HepG2 (cell line): ENCODE data around the gene STX1B. TPM values are rescaled to one million over a fixed set of nuclear protein-coding genes. Genes with fewer than 3 reads are reported as not detected.

Experiments
- ATAC-seq: fragments of 200-7000 bp; cut with Tn5 transposase; 3 replicates; pipeline ENCODE4 v1.9.1; 2020; ENCODE audit warnings: mild to moderate bottlenecking, moderate library complexity
- BruUV-seq: library from RNA; stranded (reverse); fragments of 400-500 nt; replicated peaks from 2 replicates; lab custom pipeline; 2021; lab: Mats Ljungman, UMichigan
- CTCF ChIA-PET: fragments of 300-600 bp; formaldehyde crosslinking; extraction: SDS; loops from one replicate; lab custom pipeline; 2021; ENCODE audit warnings: low total read pairs, inconsistent platforms, low intra/inter-chr PET ratio; lab: Yijun Ruan, JAX
- POLR2A ChIA-PET: fragments of 350-600 bp; sonication (Branson Sonifier 250); formaldehyde crosslinking; loops from one replicate; lab custom pipeline; 2020; ENCODE audit warnings: antibody characterized with exemption, inconsistent platforms; lab: Yijun Ruan, JAX
- DNase-seq: peaks from one replicate; pipeline ENCODE4 v3.0.0-alpha.2; 2015; ENCODE audit warnings: low spot score
- FAIRE-seq: peaks from 3 replicates; lab custom pipeline; 2011; peaks lifted over from hg19 to GRCh38; lab: Jason Lieb, UNC
- H2AFZ ChIP-seq: one replicate; pipeline ENCODE4 v1.6.1; 2011; ENCODE audit warnings: low read length, inconsistent platforms
- H3K27ac ChIP-seq: fragments of 300-600 bp; 3 replicates; pipeline ENCODE4 v1.8.0; 2011; ENCODE audit warnings: mixed run types, mild to moderate bottlenecking, mixed read lengths, low read length, inconsistent platforms; ENCODE audit not compliant: insufficient read depth; ENCODE audit errors: extremely low read length
- H3K27me3 ChIP-seq, 2 experiments: fragments of 200-600 bp in 1 of 2; 2 replicates in 1 of 2; 3 replicates in 1 of 2; pipeline versions ENCODE4 v1.6.0 to v1.8.0; 2011; ENCODE audit warnings: low read length in 2 of 2, mild to moderate bottlenecking in 2 of 2, moderate library complexity in 2 of 2, inconsistent platforms in 1 of 2; ENCODE audit not compliant: insufficient read depth in 2 of 2, control insufficient read depth in 1 of 2
- H3K36me3 ChIP-seq, 2 experiments: fragments of 200-600 bp in 1 of 2; replicated peaks in 1 of 2; 2 replicates in 1 of 2; 3 replicates in 1 of 2; pipeline versions ENCODE4 v1.5.1 to v1.8.0; 2011; ENCODE audit warnings: low read length in 2 of 2, inconsistent platforms in 1 of 2; ENCODE audit not compliant: insufficient read depth in 2 of 2, control insufficient read depth in 1 of 2
- H3K4me1 ChIP-seq: 2 replicates; pipeline ENCODE4 v1.5.1; 2012; ENCODE audit warnings: low read length, inconsistent platforms; ENCODE audit not compliant: insufficient read depth
- H3K4me2 ChIP-seq: 2 replicates; pipeline ENCODE4 v1.6.0; 2011; ENCODE audit warnings: low read depth, low read length, inconsistent platforms
- H3K4me3 ChIP-seq, 3 experiments: fragments of 200-600 bp in 1 of 3; sonication (generic), shearing (Covaris generic) in 1 of 3; replicated peaks in 1 of 3; 2 replicates each; pipeline ENCODE4 v1.5.1; 2011 to 2016; ENCODE audit warnings: low read length in 3 of 3, inconsistent platforms in 2 of 3, low read depth in 2 of 3, mild to moderate bottlenecking in 2 of 3, control low read depth in 1 of 3, mixed read lengths in 1 of 3; ENCODE audit not compliant: insufficient read depth in 1 of 3
- H3K79me2 ChIP-seq: one replicate; pipeline ENCODE4 v1.6.1; 2011; ENCODE audit warnings: low read length, inconsistent platforms; ENCODE audit not compliant: insufficient read depth
- H3K9ac ChIP-seq: 2 replicates; pipeline ENCODE4 v1.6.0; 2011; ENCODE audit warnings: mild to moderate bottlenecking, low read depth, low read length, inconsistent platforms; ENCODE audit not compliant: insufficient read depth
- H3K9me3 ChIP-seq: 2 replicates; pipeline ENCODE4 v1.5.1; 2012; ENCODE audit warnings: mild to moderate bottlenecking, low read length
- H4K20me1 ChIP-seq: 2 replicates; pipeline ENCODE4 v1.6.0; 2011; ENCODE audit warnings: inconsistent platforms, mild to moderate bottlenecking, low read length, moderate library complexity; ENCODE audit not compliant: insufficient read depth
- AGO1 ChIP-seq: fragments of 200-400 bp; formaldehyde crosslinking; IDR thresholded peaks from 2 replicates; pipeline ENCODE4 v1.6.1; 2017; ENCODE audit warnings: mild to moderate bottlenecking, low read depth, low read length, moderate library complexity; ENCODE audit not compliant: poor library complexity, severe bottlenecking
- FOSL2 ChIP-seq: sonication (generic); formaldehyde crosslinking; IDR thresholded peaks from 2 replicates; pipeline ENCODE4 v1.4.0; 2020; ENCODE audit warnings: missing genetic modification reagents
- GABPB1 ChIP-seq: IDR thresholded peaks from 2 replicates; pipeline ENCODE4 v1.6.1; 2016; ENCODE audit warnings: mild to moderate bottlenecking, missing genetic modification reagents, moderate library complexity, missing compliant biosample characterization
- HCFC1 ChIP-seq: fragments of 150-350 bp; IDR thresholded peaks from 2 replicates; pipeline ENCODE4 v1.6.1; 2014; ENCODE audit warnings: low read depth, low read length
- KAT7 ChIP-seq: IDR thresholded peaks from 2 replicates; pipeline ENCODE4 v1.6.1; 2018; ENCODE audit warnings: borderline replicate concordance, missing compliant biosample characterization
- KDM6A ChIP-seq: IDR thresholded peaks from 2 replicates; pipeline ENCODE4 v1.6.1; 2016; ENCODE audit warnings: low read depth
- KLF15 ChIP-seq: sonication (generic); formaldehyde crosslinking; IDR thresholded peaks from 2 replicates; pipeline ENCODE4 v1.8.1; 2023; ENCODE audit warnings: borderline replicate concordance, mild to moderate bottlenecking, inconsistent platforms, missing genetic modification reagents, mixed read lengths
- MED1 ChIP-seq: sonication (generic); formaldehyde crosslinking; IDR thresholded peaks from 2 replicates; pipeline ENCODE4 v1.4.0; 2020; ENCODE audit warnings: missing genetic modification reagents
- MTA1 ChIP-seq: sonication (generic); formaldehyde crosslinking; IDR thresholded peaks from 2 replicates; pipeline ENCODE4 v1.4.0; 2020; ENCODE audit warnings: missing genetic modification reagents, mild to moderate bottlenecking, borderline replicate concordance
- NCOR1 ChIP-seq: fragments of 200-600 bp; sonication (generic); IDR thresholded peaks from 2 replicates; pipeline ENCODE4 v1.7.0; 2017; ENCODE audit warnings: antibody characterized with exemption, low read length, borderline replicate concordance
- NFATC3 ChIP-seq: sonication (generic); formaldehyde crosslinking; IDR thresholded peaks from 2 replicates; pipeline ENCODE4 v1.5.1; 2020; ENCODE audit warnings: mild to moderate bottlenecking, missing genetic modification reagents
- SP2 ChIP-seq: sonication (generic); formaldehyde crosslinking; IDR thresholded peaks from 2 replicates; pipeline ENCODE4 v1.5.1; 2020; ENCODE audit warnings: mild to moderate bottlenecking, missing genetic modification reagents
- THAP8 ChIP-seq: sonication (generic); formaldehyde crosslinking; IDR thresholded peaks from 2 replicates; pipeline ENCODE4 v1.5.1; 2020; ENCODE audit warnings: missing genetic modification reagents, mild to moderate bottlenecking, borderline replicate concordance
- TOE1 ChIP-seq: sonication (generic); formaldehyde crosslinking; IDR thresholded peaks from 2 replicates; pipeline ENCODE4 v1.4.0; 2020; ENCODE audit warnings: mild to moderate bottlenecking, missing genetic modification reagents
- USF2 ChIP-seq, 2 experiments: sonication (generic) in 1 of 2; formaldehyde crosslinking in 1 of 2; IDR thresholded peaks; 2 replicates each; pipeline versions ENCODE4 v1.5.1 to v1.6.1; 2011 to 2020; ENCODE audit warnings: borderline replicate concordance in 1 of 2, low read depth in 1 of 2, low read length in 1 of 2, mild to moderate bottlenecking in 1 of 2, missing genetic modification reagents in 1 of 2, moderate library complexity in 1 of 2
- ZBTB7A ChIP-seq: sonication (generic); formaldehyde crosslinking; IDR thresholded peaks from 2 replicates; pipeline ENCODE4 v1.8.0; 2022; ENCODE audit warnings: mild to moderate bottlenecking, missing genetic modification reagents
- ZNF292 ChIP-seq: sonication (generic); formaldehyde crosslinking; IDR thresholded peaks from 2 replicates; pipeline ENCODE4 v1.8.1; 2022; ENCODE audit warnings: mild to moderate bottlenecking, low read depth, missing genetic modification reagents, borderline replicate concordance
- ZNF343 ChIP-seq: sonication (generic); formaldehyde crosslinking; IDR thresholded peaks from 2 replicates; pipeline ENCODE4 v1.4.0; 2020; ENCODE audit warnings: mild to moderate bottlenecking, missing genetic modification reagents
- ZNF432 ChIP-seq: sonication (generic); formaldehyde crosslinking; IDR thresholded peaks from 2 replicates; pipeline ENCODE4 v1.5.0; 2020; ENCODE audit warnings: missing genetic modification reagents, mild to moderate bottlenecking, borderline replicate concordance
- ZNF615 ChIP-seq: sonication (generic); formaldehyde crosslinking; IDR thresholded peaks from 2 replicates; pipeline ENCODE4 v1.5.0; 2020; ENCODE audit warnings: mild to moderate bottlenecking, missing genetic modification reagents, borderline replicate concordance
- ZNF777 ChIP-seq: sonication (generic); formaldehyde crosslinking; IDR thresholded peaks from 2 replicates; pipeline ENCODE4 v1.4.0; 2020; ENCODE audit warnings: missing genetic modification reagents
- ZNF784 ChIP-seq: sonication (generic); formaldehyde crosslinking; IDR thresholded peaks from 2 replicates; pipeline ENCODE4 v1.5.1; 2020; ENCODE audit warnings: missing genetic modification reagents, mild to moderate bottlenecking, borderline replicate concordance
- WGBS: methylation state at CpG from one replicate; pipeline ENCODE4 v1.1.6; 2017; ENCODE audit warnings: low lambda C conversion rate; 5-methylcytosine and 5-hydroxymethylcytosine counted together
- in situ Hi-C: cut with HindIII; loops from 2 replicates; pipeline ENCODE4 v1.10.0; 2017; ENCODE audit warnings: low pct_unique_long_range_greater_than_20kb; ENCODE audit not compliant: extremely low pct_ligation_motif_present
- intact Hi-C: fragments of 100-400 bp; cut with micrococcal nuclease; formaldehyde crosslinking; loops from one replicate; pipeline ENCODE4 v1.10.0; 2022; ENCODE audit not compliant: unreplicated experiment
- polyA plus RNA-seq, 8 experiments: library from polyadenylated mRNA; depleted of rRNA in 3 of 8; stranded (reverse) in 7 of 8; unstranded in 1 of 8; fragments of >200 nt; fragmentation: Illumina TruSeq in 4 of 8; extraction: Trizol in 4 of 8; gene quantifications; 2 replicates each; pipeline versions ENCODE4 v1.2.1 to v1.2.3, GENCODE V29; 2011 to 2016; ENCODE audit warnings: low read depth in 4 of 8, missing spikeins in 1 of 8, mixed read lengths in 1 of 8; ENCODE audit not compliant: insufficient read depth in 1 of 8
- total RNA-seq, 5 experiments: library from RNA; depleted of rRNA; stranded (reverse); fragments of >200 nt; fragmentation: Illumina TruSeq; extraction: Trizol; gene quantifications; 2 replicates each; pipeline ENCODE4 v1.2.3, GENCODE V29; 2016; ENCODE audit warnings: low read depth in 1 of 5

The STX1B gene
- total and polyA plus RNA-seq, 2 of the 13 experiments (the other 11 are each of a cell fraction or from before 2014, with no cell fraction given) = 2.1 to 3.0 TPM

- H3K9me3 ChIP-seq = no peaks in the 10 kb centered on the region
- peaks cover 5% of the 10 kb centered on the region; the same call in 1 of the 2 replicates for H4K20me1 ChIP-seq
- FAIRE-seq (peak; percentile 72), ATAC-seq (no peak; the same call in 2 of the 3 replicates), DNase-seq (peak; percentile 69)
- ChIA-PET POLR2A (interaction anchor here (0.6 to 3.1 kb wide), 13 partner anchors 12 to 207 kb away, joined by 3 to 20 read pairs (median 5); partner anchors contain the start of genes HSD3B7, KAT8, PHKG2 and STX4), CTCF (no interaction called here)
- H3K36me3 ChIP-seq = peaks cover 5 to 12% of the 10 kb centered on the region in 2 experiments
- peaks cover 78% of the 10 kb centered on the region for H3K4me1 ChIP-seq
- H2AFZ ChIP-seq = no peak overlapping the region
- BruUV-seq = no TSS peak
- H3K79me2 ChIP-seq = peaks cover 13% of the 10 kb centered on the region
- peak overlapping the region; percentile 97 for H3K27ac ChIP-seq
- peak overlapping the region; percentile 38 for H3K9ac ChIP-seq
- H3K4me3 ChIP-seq = peak overlapping the region in 1 of 3 experiments; percentile 34; a peak in 2 of 6 replicates
- in situ Hi-C loops = no loop called here
- WGBS = 1% methylated on average over 8 of the region's 8 CpGs
- intact Hi-C loops = loop anchor here (10.0 kb wide), 2 partner anchors 140 to 190 kb away; partner anchors contain the start of gene VKORC1
- peak overlapping the region; percentile 80 for H3K4me2 ChIP-seq
- no peaks in the 10 kb centered on the region; a peak in 1 of 5 replicates for H3K27me3 ChIP-seq
- TF ChIP-seq ZNF292 (CRISPR knock-in tag) (no peak; the same call in 1 of the 2 replicates), KDM6A (0 out of 2 replicates have a peak, but pooled peaks have one; percentile 16), GABPB1 (CRISPR knock-in tag) (no peak), AGO1 (no peak), MED1 (CRISPR knock-in tag) (0 out of 2 replicates have a peak, but pooled peaks have one; percentile 51), MTA1 (0 out of 2 replicates have a peak, but pooled peaks have one; percentile 20), ZNF615 (no peak), ZNF432 (CRISPR knock-in tag) (no peak), ZBTB7A (CRISPR knock-in tag) (0 out of 2 replicates have a peak, but pooled peaks have one; percentile 1), NFATC3 (CRISPR knock-in tag) (no peak), USF2 (IDR thresholded peaks at IDR 0.05; ENCODE audit: low read depth, low read length) (no peak), USF2 (CRISPR knock-in tag; IDR thresholded peaks at IDR 0.05; ENCODE audit: borderline replicate concordance) (no peak), KAT7 (CRISPR knock-in tag) (no peak; the same call in 1 of the 2 replicates), FOSL2 (CRISPR knock-in tag) (0 out of 2 replicates have a peak, but pooled peaks have one; percentile 14), THAP8 (CRISPR knock-in tag) (no peak), ZNF777 (CRISPR knock-in tag) (no peak), ZNF343 (CRISPR knock-in tag) (no peak), NCOR1 (peak; percentile 85), HCFC1 (no peak), KLF15 (CRISPR knock-in tag) (no peak), TOE1 (no peak), SP2 (no peak), ZNF784 (CRISPR knock-in tag) (no peak)
These were observed 55.4 kb downstream of the STX1B start for GRCh38 chr16:30954993-30955392.
